HG03354 (cell line): Measurements from ENCODE around the gene VAMP8.
"Not testable (repeated sequence)": the region's sequence is repeated elsewhere in the genome, so short reads cannot be mapped to it uniquely, and the experiment has no call there.

Experiments
- ATAC-seq: cut with Tn5 transposase; IDR thresholded peaks from one replicate; pipeline ENCODE4 v1.9.1; 2021; ENCODE audit warnings: mild to moderate bottlenecking; ENCODE audit not compliant: unreplicated experiment, poor library complexity, severe bottlenecking

The VAMP8 gene

GRCh38 chr2:85611705-85612587 is 34.6 kb downstream of the VAMP8 start, which contains the start of gene C2orf68:
C2orf68 (minus strand) TSS chr2:85612066; CDS start chr2:85611984, 82 bp downstream.
- ATAC-seq = peak; percentile 84

- ATAC-seq = no peak
Observed at GRCh38 chr2:85613717-85614515, 36.5 kb downstream of the VAMP8 start.

GRCh38 chr2:85614757-85615156 is 37.4 kb downstream of the VAMP8 start:
- ATAC-seq = not testable (repeated sequence)

GRCh38 chr2:85615413-85615728 is 38.0 kb downstream of the VAMP8 start:
- ATAC-seq = no peak

- ATAC-seq = not testable (repeated sequence)
Observed at GRCh38 chr2:85617723-85618122, 40.3 kb downstream of the VAMP8 start.

GRCh38 chr2:85619617-85620016 is 42.2 kb downstream of the VAMP8 start:
- no peak for ATAC-seq

- no peak for ATAC-seq
Observed at GRCh38 chr2:85621338-85621737, 44.0 kb downstream of the VAMP8 start.

- no peak for ATAC-seq
Observed at GRCh38 chr2:85623991-85624390, 46.6 kb downstream of the VAMP8 start.

GRCh38 chr2:85628658-85629057 is 51.3 kb downstream of the VAMP8 start:
- no peak for ATAC-seq

- ATAC-seq = no peak
Observed at GRCh38 chr2:85631316-85631715, 53.9 kb downstream of the VAMP8 start.
